B cell (primary cell): ENCODE results near the gene ERCC3. TPM values are rescaled to one million over a fixed set of nuclear protein-coding genes. Genes with fewer than 3 reads are reported as not detected.

Experiments
- ATAC-seq: fragments of 200-7000 bp; cut with Tn5 transposase; one replicate; pipeline ENCODE4 v1.10.0; 2021; ENCODE audit warnings: low read depth, mild to moderate bottlenecking, moderate number of reproducible peaks, moderate library complexity
- CTCF ChIA-PET: fragments of 350-600 bp; sonication (Branson Sonifier 250); formaldehyde crosslinking; loops from one replicate; lab custom pipeline; 2021; ENCODE audit warnings: antibody characterized with exemption, inconsistent platforms; lab: Charles Lee
- POLR2A ChIA-PET: fragments of 350-600 bp; sonication (Branson Sonifier 250); formaldehyde crosslinking; loops from one replicate; lab custom pipeline; 2021; ENCODE audit warnings: antibody characterized with exemption; lab: Charles Lee
- DNase-seq: peaks from one replicate; pipeline ENCODE4 v3.0.0; 2013
- H2AFZ ChIP-seq: 2 replicates; pipeline ENCODE4 v1.6.1; 2012; ENCODE audit warnings: mild to moderate bottlenecking, low read depth, low read length; ENCODE audit not compliant: insufficient read depth, poor library complexity, severe bottlenecking
- H3K27ac ChIP-seq, 2 donors: 1 replicate in 1 of 2; 2 replicates in 1 of 2; pipeline ENCODE4 v1.5.1; 2012 to 2013; ENCODE audit warnings: low read length in 2 of 2, mild to moderate bottlenecking in 2 of 2, moderate library complexity in 1 of 2
- H3K27me3 ChIP-seq, 4 experiments: fragments of 200-600 bp in 1 of 4; sonication (generic) in 1 of 4; replicated peaks in 1 of 4; 1 replicate in 2 of 4; 2 replicates in 2 of 4; pipeline versions ENCODE4 v1.6.1 to v1.7.0; 2013 to 2016; ENCODE audit warnings: low read length in 3 of 4, mild to moderate bottlenecking in 2 of 4, mixed read lengths in 1 of 4, moderate library complexity in 1 of 4; ENCODE audit not compliant: insufficient read depth in 4 of 4, control insufficient read depth in 3 of 4; ENCODE audit errors: control extremely low read depth in 1 of 4
- H3K36me3 ChIP-seq, 2 experiments: replicated peaks in 1 of 2; 1 replicate in 1 of 2; 2 replicates in 1 of 2; pipeline versions ENCODE4 v1.6.1 to v1.7.1; 2013; ENCODE audit warnings: low read length in 1 of 2; ENCODE audit not compliant: insufficient read depth in 2 of 2, control insufficient read depth in 1 of 2; ENCODE audit errors: control extremely low read depth in 1 of 2, extremely low read depth in 1 of 2
- H3K4me1 ChIP-seq, 2 donors: fragments of 200-600 bp in 1 of 2; sonication (generic) in 1 of 2; 1 replicate in 1 of 2; 2 replicates in 1 of 2; pipeline versions ENCODE4 v1.5.1 to v1.6.1; 2013 to 2017; ENCODE audit warnings: low read length in 2 of 2; ENCODE audit not compliant: control insufficient read depth in 2 of 2, insufficient read depth in 2 of 2
- H3K4me2 ChIP-seq: replicated peaks from 2 replicates; pipeline ENCODE3; 2012; ENCODE audit warnings: mild to moderate bottlenecking, low read depth, low read length; ENCODE audit not compliant: poor library complexity, severe bottlenecking
- H3K4me3 ChIP-seq, 5 experiments: fragments of 200-600 bp in 1 of 5; sonication (generic) in 1 of 5; 1 replicate in 3 of 5; 2 replicates in 2 of 5; pipeline versions ENCODE4 v1.5.1 to v1.7.0; 2011 to 2016; ENCODE audit warnings: low read length in 4 of 5, mild to moderate bottlenecking in 4 of 5, low read depth in 2 of 5, control low read depth in 1 of 5, moderate library complexity in 1 of 5; ENCODE audit not compliant: insufficient read depth in 1 of 5; ENCODE audit errors: control extremely low read depth in 1 of 5, extremely low read depth in 1 of 5
- H3K79me2 ChIP-seq: fragments of 200-600 bp; sonication (generic); one replicate; pipeline ENCODE4 v1.6.0; 2016; ENCODE audit warnings: low read length; ENCODE audit not compliant: control insufficient read depth, insufficient read depth
- H3K9ac ChIP-seq: fragments of 200-600 bp; sonication (generic); 2 replicates; pipeline ENCODE4 v1.6.1; 2017; ENCODE audit warnings: mild to moderate bottlenecking, low read length, moderate library complexity
- H3K9me3 ChIP-seq, 3 donors: one replicate each; pipeline versions ENCODE4 v1.6.1 to v1.7.1; 2013; ENCODE audit warnings: low read length in 2 of 3; ENCODE audit not compliant: control insufficient read depth in 2 of 3, insufficient read depth in 1 of 3; ENCODE audit errors: control extremely low read depth in 1 of 3
- H4K20me1 ChIP-seq: 2 replicates; pipeline ENCODE4 v1.6.0; 2012; ENCODE audit warnings: mild to moderate bottlenecking, low read length; ENCODE audit not compliant: insufficient read depth, control insufficient read depth, poor library complexity, severe bottlenecking
- H3K27ac Mint-ChIP-seq: one replicate; pipeline ENCODE4 v1.8.0; 2021; ENCODE audit warnings: mixed read lengths
- H3K27me3 Mint-ChIP-seq: one replicate; pipeline ENCODE4 v1.8.0; 2021; ENCODE audit warnings: mixed read lengths
- H3K4me1 Mint-ChIP-seq: one replicate; pipeline ENCODE4 v1.8.0; 2021; ENCODE audit warnings: mixed read lengths
- H3K4me3 Mint-ChIP-seq: one replicate; pipeline ENCODE4 v1.8.0; 2021; ENCODE audit warnings: mixed read lengths
- H3K9me3 Mint-ChIP-seq: one replicate; pipeline ENCODE4 v1.8.0; 2022; ENCODE audit warnings: mixed read lengths; ENCODE audit not compliant: insufficient read depth
- CTCF ChIP-seq: fragments of 200-600 bp; IDR thresholded peaks from one replicate; pipeline ENCODE4 v1.8.0; 2022; ENCODE audit warnings: antibody characterized with exemption, mild to moderate bottlenecking
- EZH2 ChIP-seq: IDR thresholded peaks from 2 replicates; pipeline ENCODE4 v1.6.1; 2012; ENCODE audit warnings: borderline replicate concordance, low read depth, mild to moderate bottlenecking, moderate library complexity, low read length; ENCODE audit not compliant: insufficient read depth, poor library complexity, severe bottlenecking
- WGBS: methylation state at CpG from one replicate; pipeline ENCODE4 v1.1.5; 2013; ENCODE audit warnings: missing lambda C conversion rate; ENCODE audit not compliant: insufficient coverage; 5-methylcytosine and 5-hydroxymethylcytosine counted together
- intact Hi-C: fragments of 100-400 bp; cut with micrococcal nuclease; formaldehyde crosslinking; loops from one replicate; pipeline ENCODE4 v1.10.0; 2022
- polyA plus RNA-seq: library from polyadenylated mRNA; depleted of rRNA; stranded (reverse); fragments of >200 nt; gene quantifications from 2 replicates; pipeline ENCODE4 v1.2.3, GENCODE V29; 2012
- total RNA-seq, 2 donors: library from RNA; stranded (reverse); fragments of 120-200 nt in 1 of 2; gene quantifications; 1 replicate in 1 of 2; 2 replicates in 1 of 2; pipeline versions ENCODE4 v1.2.3 to v1.2.4, GENCODE V29; 2013 to 2022

The ERCC3 gene
- total and polyA plus RNA-seq, 2 donors (not counting 1 experiment from before 2014, with no cell fraction given), result 74.4 to 79.3 TPM

- POLR2A ChIA-PET, result no interaction called here
- intact Hi-C loops, result no loop called here
- Histone ChIP-seq H3K4me1 (peaks cover 24 to 27% of the 10 kb centered on the region in 2 donors), H3K4me2 (no peak overlapping the region), H3K27me3 (peaks cover 0 to 44% (median 28%) of the 10 kb centered on the region in 4 experiments), H3K36me3 (no peaks in the 10 kb centered on the region), H3K79me2 (no peaks in the 10 kb centered on the region), H3K27ac (no peak overlapping the region), H2AFZ (no peak overlapping the region), H3K4me3 (no peak overlapping the region), H3K9ac (no peak overlapping the region), H3K9me3 (peaks cover 0 to 23% (median 3%) of the 10 kb centered on the region in 3 donors), H4K20me1 (no peaks in the 10 kb centered on the region)
- CTCF ChIA-PET, result no interaction called here
- DNase-seq (no peak), ATAC-seq (no peak)
- WGBS, result no CpG with 5 or more reads among the region's 1 CpG
- H3K27me3 Mint-ChIP-seq, result peaks cover 60% of the 10 kb centered on the region
- TF ChIP-seq CTCF (no peak), EZH2 (no peak)
- H3K4me1 Mint-ChIP-seq, result peaks cover 17% of the 10 kb centered on the region
- H3K27ac Mint-ChIP-seq, result no peak overlapping the region
- H3K4me3 Mint-ChIP-seq, result no peak overlapping the region
- peaks cover 2% of the 10 kb centered on the region for H3K9me3 Mint-ChIP-seq
Observed at GRCh38 chr2:127216593-127216992, 77.4 kb downstream of the ERCC3 start.

GRCh38 chr2:127216095-127216494 is 77.8 kb downstream of the ERCC3 start:
- CTCF ChIA-PET, result no interaction called here
- peaks cover 0 to 40% (median 26%) of the 10 kb centered on the region in 4 experiments for H3K27me3 ChIP-seq
- no peak for DNase-seq

More at GRCh38 chr2:127216095-127216494, 77.8 kb downstream of the ERCC3 start:
- Mint-ChIP-seq H3K9me3 (peaks cover 2% of the 10 kb centered on the region), H3K4me1 (peaks cover 17% of the 10 kb centered on the region), H3K27ac (no peak overlapping the region), H3K27me3 (peaks cover 61% of the 10 kb centered on the region), H3K4me3 (no peak overlapping the region)
- WGBS, result no CpG with 5 or more reads among the region's 2 CpGs
- Histone ChIP-seq H3K9me3 (peaks cover 0 to 19% (median 3%) of the 10 kb centered on the region in 3 donors), H3K36me3 (no peaks in the 10 kb centered on the region), H3K27ac (no peak overlapping the region), H4K20me1 (no peaks in the 10 kb centered on the region), H3K4me1 (peaks cover 24 to 26% of the 10 kb centered on the region in 2 donors), H3K79me2 (no peaks in the 10 kb centered on the region), H3K4me2 (no peak overlapping the region), H3K4me3 (no peak overlapping the region), H3K9ac (no peak overlapping the region), H2AFZ (no peak overlapping the region)
- intact Hi-C loops, result no loop called here
- POLR2A ChIA-PET, result no interaction called here
- TF ChIP-seq CTCF (no peak), EZH2 (no peak)
- no peak for ATAC-seq
